Forelimb muscle (tissue), 1 donor: ENCODE results near the gene SSH2. TPM values are rescaled to one million over a fixed set of nuclear protein-coding genes. Genes with fewer than 3 reads are reported as not detected.

Experiments
- DNase-seq: peaks from one replicate; pipeline ENCODE4 v3.0.0-alpha.2; 2013; ENCODE audit warnings: low read depth
- polyA plus RNA-seq: library from polyadenylated mRNA; unstranded; fragments of 120-200 nt; gene quantifications from one replicate; pipeline ENCODE4 v1.2.1, GENCODE V29; 2013; ENCODE audit not compliant: insufficient read length

The SSH2 gene
- polyA plus RNA-seq, 1 donor = 20.5 TPM

GRCh38 chr17:29778956-29779811, 150.8 kb downstream of the SSH2 start:
- DNase-seq = no peak

GRCh38 chr17:29777663-29778062, 152.4 kb downstream of the SSH2 start:
- no peak for DNase-seq

- no peak for DNase-seq
Observed at GRCh38 chr17:29776026-29776425, 154.0 kb downstream of the SSH2 start.

GRCh38 chr17:29772981-29773380, 157.0 kb downstream of the SSH2 start:
- DNase-seq = no peak

- DNase-seq = no peak
Observed at GRCh38 chr17:29771546-29771945, 158.5 kb downstream of the SSH2 start.

- no peak for DNase-seq
Observed at GRCh38 chr17:29769225-29769624, 160.8 kb downstream of the SSH2 start.

GRCh38 chr17:29766796-29767327, 163.2 kb downstream of the SSH2 start:
- no peak for DNase-seq

GRCh38 chr17:29764748-29765147, 165.3 kb downstream of the SSH2 start:
- DNase-seq = no peak

GRCh38 chr17:29764217-29764616, 165.8 kb downstream of the SSH2 start:
- DNase-seq = no peak

- no peak for DNase-seq
Observed at GRCh38 chr17:29763273-29763672, 166.8 kb downstream of the SSH2 start.

- peak; percentile 49 for DNase-seq
Observed at GRCh38 chr17:29761040-29761761, 168.8 kb downstream of the SSH2 start.

- DNase-seq = no peak
Observed at GRCh38 chr17:29760279-29761039, 169.6 kb downstream of the SSH2 start.

- DNase-seq = no peak
Observed at GRCh38 chr17:29758255-29758654, 171.8 kb downstream of the SSH2 start.

- no peak for DNase-seq
Observed at GRCh38 chr17:29757788-29758187, 172.2 kb downstream of the SSH2 start.

GRCh38 chr17:29753845-29754439, 176.1 kb downstream of the SSH2 start:
- DNase-seq = no peak

GRCh38 chr17:29749045-29749825, 180.8 kb downstream of the SSH2 start:
- no peak for DNase-seq

- no peak for DNase-seq
Observed at GRCh38 chr17:29748400-29748799, 181.6 kb downstream of the SSH2 start.

GRCh38 chr17:29747660-29748059, 182.4 kb downstream of the SSH2 start:
- DNase-seq = no peak

GRCh38 chr17:29746669-29747068, 183.4 kb downstream of the SSH2 start:
- DNase-seq = no peak

GRCh38 chr17:29744121-29744520, 185.9 kb downstream of the SSH2 start:
- DNase-seq = no peak

- DNase-seq = no peak
Observed at GRCh38 chr17:29742210-29742513, 187.9 kb downstream of the SSH2 start.
